ENCODE measurements around the gene ZNF526. TPM values are rescaled to one million over a fixed set of nuclear protein-coding genes. Genes with fewer than 3 reads are reported as not detected.

The ZNF526 gene
- total and polyA plus RNA-seq, 9 of the 15 experiments (the other 6 are each of a cell fraction or from before 2014, with no cell fraction given), result 1.3 to 17.9 (median 6.2) TPM

GRCh38 chr19:42268704-42269477 lies 48.8 kb downstream of the ZNF526 start, which contains the start of gene CIC (continued):
- TF ChIP-seq CHD4 (IDR thresholded peaks at IDR 0.05; ENCODE audit: insufficient read depth, insufficient replicate concordance, low read depth, low read length, poor library complexity, severe bottlenecking) (no peak), PRPF4 (IDR thresholded peaks at IDR 0.05; ENCODE audit: insufficient read depth, low read depth, low read length, poor library complexity, severe bottlenecking) (no peak), ARID1B (IDR thresholded peaks at IDR 0.05) (no peak), MCM3 (IDR thresholded peaks at IDR 0.05) (no peak), NFIC (IDR thresholded peaks at IDR 0.05) (no peak), KLF13 (tag; IDR thresholded peaks at IDR 0.05; ENCODE audit: borderline replicate concordance, low read depth) (no peak), FOXK2 (conservative IDR thresholded peaks at IDR 0.05 in 1 of 2, IDR thresholded peaks at IDR 0.05 in 1 of 2; ENCODE audit: low read depth in 2 of 2) (peak; percentile 25 to 36; a peak in 2 of 4 replicates), SMARCA5 (IDR thresholded peaks at IDR 0.05) (no peak), ZNF707 (CRISPR knock-in tag; conservative IDR thresholded peaks at IDR 0.05) (no peak), SIRT6 (IDR thresholded peaks at IDR 0.05; ENCODE audit: low read depth, low read length) (no peak), GABPA (tag; conservative IDR thresholded peaks at IDR 0.05; ENCODE audit: low read depth) (peak; percentile 93), RBBP5 (IDR thresholded peaks at IDR 0.05; ENCODE audit: borderline replicate concordance, insufficient read depth, low read length, poor library complexity, severe bottlenecking) (no peak), ZBTB1 (CRISPR knock-in tag; IDR thresholded peaks at IDR 0.05; ENCODE audit: borderline replicate concordance, low read depth) (no peak), CAMTA2 (CRISPR knock-in tag; conservative IDR thresholded peaks at IDR 0.05) (no peak), ZNF134 (CRISPR knock-in tag; conservative IDR thresholded peaks at IDR 0.05) (no peak), ZNF354B (CRISPR knock-in tag; IDR thresholded peaks at IDR 0.05) (no peak), GABPB1 (CRISPR knock-in tag; IDR thresholded peaks at IDR 0.05) (peak; percentile 91), PHF21A (IDR thresholded peaks at IDR 0.05; ENCODE audit: borderline replicate concordance, low read depth) (no peak), HIVEP1 (CRISPR knock-in tag; IDR thresholded peaks at IDR 0.05) (no peak)
- TF ChIP-seq, protein P1, sequence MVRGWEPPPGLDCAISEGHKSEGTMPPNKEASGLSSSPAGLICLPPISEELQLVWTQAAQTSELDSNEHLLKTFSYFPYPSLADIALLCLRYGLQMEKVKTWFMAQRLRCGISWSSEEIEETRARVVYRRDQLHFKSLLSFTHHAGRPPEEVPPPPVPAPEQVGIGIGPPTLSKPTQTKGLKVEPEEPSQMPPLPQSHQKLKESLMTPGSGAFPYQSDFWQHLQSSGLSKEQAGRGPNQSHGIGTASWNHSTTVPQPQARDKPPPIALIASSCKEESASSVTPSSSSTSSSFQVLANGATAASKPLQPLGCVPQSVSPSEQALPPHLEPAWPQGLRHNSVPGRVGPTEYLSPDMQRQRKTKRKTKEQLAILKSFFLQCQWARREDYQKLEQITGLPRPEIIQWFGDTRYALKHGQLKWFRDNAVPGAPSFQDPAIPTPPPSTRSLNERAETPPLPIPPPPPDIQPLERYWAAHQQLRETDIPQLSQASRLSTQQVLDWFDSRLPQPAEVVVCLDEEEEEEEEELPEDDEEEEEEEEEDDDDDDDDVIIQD (CRISPR knock-in tag; IDR thresholded peaks at IDR 0.05), result no peak
- TF ChIP-seq, protein P2, sequence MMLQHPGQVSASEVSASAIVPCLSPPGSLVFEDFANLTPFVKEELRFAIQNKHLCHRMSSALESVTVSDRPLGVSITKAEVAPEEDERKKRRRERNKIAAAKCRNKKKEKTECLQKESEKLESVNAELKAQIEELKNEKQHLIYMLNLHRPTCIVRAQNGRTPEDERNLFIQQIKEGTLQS (IDR thresholded peaks at IDR 0.05), result no peak
- TF ChIP-seq, protein P2 (CRISPR knock-in tag; conservative IDR thresholded peaks at IDR 0.05), result no peak
- TF ChIP-seq, protein P3, sequence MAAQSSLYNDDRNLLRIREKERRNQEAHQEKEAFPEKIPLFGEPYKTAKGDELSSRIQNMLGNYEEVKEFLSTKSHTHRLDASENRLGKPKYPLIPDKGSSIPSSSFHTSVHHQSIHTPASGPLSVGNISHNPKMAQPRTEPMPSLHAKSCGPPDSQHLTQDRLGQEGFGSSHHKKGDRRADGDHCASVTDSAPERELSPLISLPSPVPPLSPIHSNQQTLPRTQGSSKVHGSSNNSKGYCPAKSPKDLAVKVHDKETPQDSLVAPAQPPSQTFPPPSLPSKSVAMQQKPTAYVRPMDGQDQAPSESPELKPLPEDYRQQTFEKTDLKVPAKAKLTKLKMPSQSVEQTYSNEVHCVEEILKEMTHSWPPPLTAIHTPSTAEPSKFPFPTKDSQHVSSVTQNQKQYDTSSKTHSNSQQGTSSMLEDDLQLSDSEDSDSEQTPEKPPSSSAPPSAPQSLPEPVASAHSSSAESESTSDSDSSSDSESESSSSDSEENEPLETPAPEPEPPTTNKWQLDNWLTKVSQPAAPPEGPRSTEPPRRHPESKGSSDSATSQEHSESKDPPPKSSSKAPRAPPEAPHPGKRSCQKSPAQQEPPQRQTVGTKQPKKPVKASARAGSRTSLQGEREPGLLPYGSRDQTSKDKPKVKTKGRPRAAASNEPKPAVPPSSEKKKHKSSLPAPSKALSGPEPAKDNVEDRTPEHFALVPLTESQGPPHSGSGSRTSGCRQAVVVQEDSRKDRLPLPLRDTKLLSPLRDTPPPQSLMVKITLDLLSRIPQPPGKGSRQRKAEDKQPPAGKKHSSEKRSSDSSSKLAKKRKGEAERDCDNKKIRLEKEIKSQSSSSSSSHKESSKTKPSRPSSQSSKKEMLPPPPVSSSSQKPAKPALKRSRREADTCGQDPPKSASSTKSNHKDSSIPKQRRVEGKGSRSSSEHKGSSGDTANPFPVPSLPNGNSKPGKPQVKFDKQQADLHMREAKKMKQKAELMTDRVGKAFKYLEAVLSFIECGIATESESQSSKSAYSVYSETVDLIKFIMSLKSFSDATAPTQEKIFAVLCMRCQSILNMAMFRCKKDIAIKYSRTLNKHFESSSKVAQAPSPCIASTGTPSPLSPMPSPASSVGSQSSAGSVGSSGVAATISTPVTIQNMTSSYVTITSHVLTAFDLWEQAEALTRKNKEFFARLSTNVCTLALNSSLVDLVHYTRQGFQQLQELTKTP (IDR thresholded peaks at IDR 0.05; ENCODE audit: low read depth in 1 of 2, partially characterized antibody in 2 of 2), result peak; percentile 19 to 99

Measured in K562 (cell line).